PFSK-1 (cell line): Measurements from ENCODE around the gene GET4.

ENCODE experiments used
- FOXP2 ChIP-seq: optimal IDR thresholded peaks from 2 replicates; pipeline ENCODE3; 2011; ENCODE audit warnings: borderline replicate concordance, control low read depth, inconsistent platforms; ENCODE audit not compliant: insufficient read depth; ENCODE audit errors: extremely low read length, extremely low read depth
- POLR2AphosphoS5 ChIP-seq: IDR thresholded peaks from 2 replicates; pipeline ENCODE4 v1.6.1; 2012; ENCODE audit warnings: low read depth, mild to moderate bottlenecking, control low read depth, low read length, moderate library complexity
- REST ChIP-seq, 2 experiments: IDR thresholded peaks; 2 replicates each; pipeline versions ENCODE4 v1.6.1 to v1.8.0; 2011 to 2012; ENCODE audit warnings: low read depth in 2 of 2, low read length in 2 of 2, control low read depth in 1 of 2, inconsistent platforms in 1 of 2, mild to moderate bottlenecking in 1 of 2, moderate library complexity in 1 of 2; ENCODE audit not compliant: insufficient read depth in 1 of 2
- TAF1 ChIP-seq: IDR thresholded peaks from 2 replicates; pipeline ENCODE4 v1.6.1; 2012; ENCODE audit warnings: low read length, control low read depth, borderline replicate concordance; ENCODE audit not compliant: insufficient read depth

DNA sequence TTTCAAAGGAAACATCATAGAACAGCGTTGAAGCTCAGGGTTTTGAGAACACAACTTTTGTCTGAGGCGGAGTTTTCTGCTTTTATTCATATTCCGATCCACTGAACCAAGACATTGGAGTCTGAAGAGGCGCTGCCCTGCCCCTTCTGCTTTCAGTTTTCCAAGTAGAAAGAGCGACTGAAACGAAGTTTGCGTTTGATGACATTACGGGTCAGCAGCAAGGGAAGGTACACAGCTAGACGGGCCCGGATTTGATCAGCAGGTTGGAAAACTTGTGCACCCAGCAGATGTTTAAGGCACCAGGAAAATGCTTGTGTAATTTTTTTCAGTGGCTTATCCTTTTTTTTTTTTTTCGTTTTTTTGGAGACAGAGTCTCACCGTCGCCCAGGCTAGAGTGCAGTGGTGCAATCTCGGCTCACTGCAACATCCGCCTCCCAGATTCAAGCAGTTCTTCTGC is 43.4 kb upstream of the GET4 start:
- no peak for TF ChIP-seq FOXP2
- no peak for TF ChIP-seq TAF1
- TF ChIP-seq REST (IDR thresholded peaks at IDR 0.05; ENCODE audit: insufficient read depth in 1 of 2, low read depth in 2 of 2, low read length in 2 of 2): no peak
- TF ChIP-seq POLR2AphosphoS5: no peak
